Measurements from ENCODE around the gene BBS12.
A peak's percentile ranks its signal among the peaks of the same experiment; 100 is the strongest.
"Not testable (repeated sequence)": the region's sequence is repeated elsewhere in the genome, so short reads cannot be mapped to it uniquely, and the experiment has no call there.

The BBS12 gene

GRCh38 chr4:122777846-122778673 lies 45.6 kb downstream of the BBS12 start:
- H3K4me3 ChIP-seq (ENCODE audit: low read length): no peak overlapping the region
- DNase-seq (ENCODE audit: low read depth): no peak
- no peak for TF ChIP-seq CTCF (conservative IDR thresholded peaks at IDR 0.05; ENCODE audit: low read depth, low read length)

- no peak overlapping the region for H3K4me3 ChIP-seq (ENCODE audit: low read length)
- DNase-seq (ENCODE audit: low read depth): no peak
- no peak for TF ChIP-seq CTCF (conservative IDR thresholded peaks at IDR 0.05; ENCODE audit: low read depth, low read length)
Measured at GRCh38 chr4:122781486-122781885, 49.0 kb downstream of the BBS12 start.

GRCh38 chr4:122783301-122784215 lies 51.1 kb downstream of the BBS12 start:
- TF ChIP-seq CTCF (conservative IDR thresholded peaks at IDR 0.05; ENCODE audit: low read depth, low read length): no peak
- H3K4me3 ChIP-seq (ENCODE audit: low read length): peak overlapping the region; percentile 7
- DNase-seq (ENCODE audit: low read depth): peak; percentile 99

GRCh38 chr4:122784261-122784660 lies 51.8 kb downstream of the BBS12 start:
- TF ChIP-seq CTCF (conservative IDR thresholded peaks at IDR 0.05; ENCODE audit: low read depth, low read length): no peak
- no peak for DNase-seq (ENCODE audit: low read depth)
- H3K4me3 ChIP-seq (ENCODE audit: low read length): no peak overlapping the region

GRCh38 chr4:122785099-122785498 lies 52.6 kb downstream of the BBS12 start:
- no peak for TF ChIP-seq CTCF (conservative IDR thresholded peaks at IDR 0.05; ENCODE audit: low read depth, low read length)
- H3K4me3 ChIP-seq (ENCODE audit: low read length): no peak overlapping the region
- no peak for DNase-seq (ENCODE audit: low read depth)

DNA sequence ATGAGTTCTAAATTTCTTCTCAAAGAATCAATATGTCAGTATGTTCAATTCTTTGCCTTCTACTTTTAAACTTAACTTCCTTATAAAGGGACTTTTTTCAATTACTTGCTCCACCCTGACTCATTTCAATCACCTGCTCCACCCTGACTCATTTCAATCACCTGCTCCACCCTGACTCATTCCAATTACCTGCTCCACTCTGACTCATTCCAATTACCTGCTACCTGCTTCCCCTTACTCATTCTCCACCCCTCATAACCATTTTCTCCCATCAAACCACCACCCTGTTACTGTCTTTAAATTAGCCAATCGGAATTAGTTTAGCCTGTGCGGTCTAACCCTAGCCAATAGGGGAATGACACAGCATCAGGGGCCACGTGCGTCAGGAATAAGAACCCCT lies 53.8 kb downstream of the BBS12 start:
- H3K4me3 ChIP-seq (ENCODE audit: low read length); DNase-seq (ENCODE audit: low read depth): not testable (repeated sequence)

DNA sequence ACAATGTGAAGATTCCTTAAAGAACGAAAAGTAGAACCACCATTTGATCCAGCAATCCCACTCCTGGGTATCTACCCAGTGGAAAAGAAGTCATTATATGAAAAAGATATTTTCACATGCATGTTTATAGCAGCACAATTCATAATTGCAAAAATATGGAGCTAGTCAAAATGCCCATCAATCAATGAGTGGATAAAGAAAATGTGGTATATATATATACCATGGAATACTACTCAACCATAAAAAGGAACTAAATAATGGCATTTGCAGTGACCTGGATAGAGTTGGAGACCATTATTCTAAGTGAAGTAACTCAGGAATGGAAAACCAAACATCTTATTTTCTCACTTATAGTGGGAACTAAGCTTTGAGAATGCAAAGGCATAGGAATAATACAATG lies 54.4 kb downstream of the BBS12 start:
- H3K4me3 ChIP-seq (ENCODE audit: low read length); DNase-seq (ENCODE audit: low read depth): not testable (repeated sequence)

DNA sequence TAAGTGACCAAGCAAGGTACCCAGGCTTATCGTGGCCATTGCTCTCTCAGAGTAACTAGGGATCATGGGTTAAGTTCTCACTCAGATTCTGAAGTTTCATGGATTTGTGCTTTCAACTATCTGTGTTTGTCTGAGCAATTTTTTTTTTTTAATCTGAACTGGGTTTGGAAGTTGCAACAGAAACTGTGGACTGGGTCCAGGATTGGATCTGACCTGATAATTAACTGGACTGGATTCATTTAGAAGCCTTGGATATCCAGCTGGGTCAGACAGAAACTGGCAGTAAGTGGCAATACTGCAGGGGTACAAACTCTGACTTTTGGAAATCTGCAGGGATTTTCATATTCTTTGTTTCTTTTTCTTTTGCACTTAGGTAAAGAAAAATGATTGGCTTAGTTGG lies 55.4 kb downstream of the BBS12 start:
- no peak overlapping the region for H3K4me3 ChIP-seq (ENCODE audit: low read length)
- no peak for TF ChIP-seq CTCF (conservative IDR thresholded peaks at IDR 0.05; ENCODE audit: low read depth, low read length)
- no peak for DNase-seq (ENCODE audit: low read depth)

All from retinal pigment epithelial cell (primary cell).